IMR-90 (cell line): Measurements from ENCODE around the gene TMEM131L. TPM values are rescaled to one million over a fixed set of nuclear protein-coding genes. Genes with fewer than 3 reads are reported as not detected.
A peak's percentile ranks its signal among the peaks of the same experiment; 100 is the strongest.

Experiments used
- ATAC-seq: fragments of 200-7000 bp; cut with Tn5 transposase; 2 replicates; pipeline ENCODE4 v1.9.1; 2020; ENCODE audit warnings: low read depth, mild to moderate bottlenecking, moderate library complexity
- BruUV-seq: library from RNA; stranded (reverse); fragments of 400-500 nt; replicated peaks from 2 replicates; lab custom pipeline; 2021; lab: Mats Ljungman, UMichigan
- CTCF ChIA-PET: fragments of 300-600 bp; formaldehyde crosslinking; extraction: SDS; loops from one replicate; lab custom pipeline; 2021; ENCODE audit warnings: antibody characterized with exemption; lab: Yijun Ruan, JAX
- POLR2A ChIA-PET: fragments of 300-600 bp; sonication (Branson Sonifier 250); formaldehyde crosslinking; loops from one replicate; lab custom pipeline; 2022; ENCODE audit warnings: antibody characterized with exemption; ENCODE audit not compliant: unreplicated experiment; lab: Charles Lee
- DNase-seq: peaks from one replicate; pipeline ENCODE4 v3.0.0; 2013
- H2AFZ ChIP-seq: replicated peaks from 2 replicates; pipeline ENCODE3; 2013; ENCODE audit warnings: low read length, mild to moderate bottlenecking; ENCODE audit not compliant: poor library complexity
- H2AK5ac ChIP-seq: 2 replicates; pipeline ENCODE4 v1.6.1; 2013; ENCODE audit warnings: low read depth, low read length, inconsistent platforms
- H2AK9ac ChIP-seq: replicated peaks from 2 replicates; pipeline ENCODE3; 2013; ENCODE audit warnings: mild to moderate bottlenecking, low read depth, low read length, moderate library complexity; ENCODE audit not compliant: poor library complexity
- H2BK120ac ChIP-seq: 2 replicates; pipeline ENCODE4 v1.6.1; 2013; ENCODE audit warnings: low read depth, low read length, inconsistent platforms
- H2BK15ac ChIP-seq: 3 replicates; pipeline ENCODE4 v1.6.1; 2013; ENCODE audit warnings: low read depth, low read length, inconsistent platforms
- H2BK20ac ChIP-seq: 2 replicates; pipeline ENCODE4 v1.6.1; 2013; ENCODE audit warnings: low read depth, mild to moderate bottlenecking, inconsistent platforms, low read length, moderate library complexity
- H2BK5ac ChIP-seq: 2 replicates; pipeline ENCODE4 v1.6.1; 2013; ENCODE audit warnings: mild to moderate bottlenecking, low read depth, low read length, inconsistent platforms; ENCODE audit not compliant: poor library complexity, severe bottlenecking
- H3K14ac ChIP-seq: replicated peaks from 2 replicates; pipeline ENCODE4 v1.6.1; 2013; ENCODE audit warnings: low read depth, low read length, inconsistent platforms
- H3K18ac ChIP-seq: 2 replicates; pipeline ENCODE4 v1.6.1; 2013; ENCODE audit warnings: low read depth, low read length, control low read depth
- H3K23ac ChIP-seq: 2 replicates; pipeline ENCODE4 v1.6.1; 2013; ENCODE audit warnings: low read depth, low read length, inconsistent platforms
- H3K27ac ChIP-seq: 2 replicates; pipeline ENCODE4 v1.5.1; 2013; ENCODE audit warnings: mild to moderate bottlenecking, control low read depth, low read length; ENCODE audit not compliant: insufficient read depth
- H3K27me3 ChIP-seq: 2 replicates; pipeline ENCODE4 v1.6.1; 2013; ENCODE audit warnings: low read length; ENCODE audit not compliant: control insufficient read depth, insufficient read depth
- H3K36me3 ChIP-seq: 2 replicates; pipeline ENCODE4 v1.6.1; 2013; ENCODE audit warnings: low read length, mixed read lengths; ENCODE audit not compliant: control insufficient read depth, insufficient read depth
- H3K4ac ChIP-seq: 2 replicates; pipeline ENCODE4 v1.6.1; 2013; ENCODE audit warnings: low read depth, low read length, inconsistent platforms
- H3K4me1 ChIP-seq: 2 replicates; pipeline ENCODE4 v1.6.1; 2013; ENCODE audit warnings: low read length, mixed read lengths; ENCODE audit not compliant: control insufficient read depth, insufficient read depth
- H3K4me2 ChIP-seq: 2 replicates; pipeline ENCODE4 v1.6.1; 2013; ENCODE audit warnings: low read depth, mild to moderate bottlenecking, control low read depth, low read length, moderate library complexity
- H3K4me3 ChIP-seq: 2 replicates; pipeline ENCODE4 v1.5.1; 2013; ENCODE audit warnings: low read depth, mild to moderate bottlenecking, control low read depth, low read length, moderate library complexity; ENCODE audit not compliant: insufficient read depth
- H3K56ac ChIP-seq: 2 replicates; pipeline ENCODE4 v1.6.1; 2013; ENCODE audit warnings: low read length, inconsistent platforms; ENCODE audit not compliant: insufficient read depth; ENCODE audit errors: extremely low read depth
- H3K79me1 ChIP-seq, 2 experiments: 2 replicates each; pipeline ENCODE4 v1.6.1; 2013; ENCODE audit warnings: low read length in 2 of 2, inconsistent platforms in 1 of 2, low read depth in 1 of 2
- H3K9ac ChIP-seq: 2 replicates; pipeline ENCODE4 v1.6.1; 2013; ENCODE audit warnings: low read depth, low read length, control low read depth
- H3K9me1 ChIP-seq: 2 replicates; pipeline ENCODE4 v1.6.1; 2013; ENCODE audit warnings: low read length, inconsistent platforms; ENCODE audit not compliant: insufficient read depth
- H3K9me3 ChIP-seq: 2 replicates; pipeline ENCODE4 v1.6.1; 2013; ENCODE audit warnings: low read length; ENCODE audit not compliant: control insufficient read depth, insufficient read depth
- H4K20me1 ChIP-seq: 2 replicates; pipeline ENCODE4 v1.6.1; 2013; ENCODE audit warnings: low read length, inconsistent platforms; ENCODE audit not compliant: insufficient read depth
- H4K5ac ChIP-seq: 2 replicates; pipeline ENCODE4 v1.6.1; 2013; ENCODE audit warnings: mild to moderate bottlenecking, low read depth, low read length, control low read depth
- H4K8ac ChIP-seq, 2 experiments: 2 replicates each; pipeline ENCODE4 v1.6.1; 2013; ENCODE audit warnings: low read depth in 2 of 2, low read length in 2 of 2, control low read depth in 1 of 2, inconsistent platforms in 1 of 2
- H4K91ac ChIP-seq: 2 replicates; pipeline ENCODE4 v1.6.1; 2013; ENCODE audit warnings: low read depth, low read length, inconsistent platforms; ENCODE audit not compliant: insufficient read depth
- CHD1 ChIP-seq: IDR thresholded peaks from 2 replicates; pipeline ENCODE4 v1.6.1; 2012; ENCODE audit warnings: low read depth, low read length, improper control_type of control experiment
- FOS ChIP-seq: fragments of 150-350 bp; IDR thresholded peaks from 2 replicates; pipeline ENCODE4 v1.6.1; 2016; ENCODE audit warnings: low read depth, low read length
- POLR2A ChIP-seq: IDR thresholded peaks from 2 replicates; pipeline ENCODE4 v1.6.1; 2012; ENCODE audit warnings: mild to moderate bottlenecking, low read depth, low read length
- WGBS, 2 experiments: methylation state at CpG; one replicate each; pipeline versions ENCODE4 v1.1.5 to v1.1.7; 2013; ENCODE audit warnings: missing lambda C conversion rate in 2 of 2; ENCODE audit not compliant: insufficient read length in 1 of 2; ENCODE audit errors: extremely low coverage in 2 of 2; 5-methylcytosine and 5-hydroxymethylcytosine counted together
- dilution Hi-C: fragments of 300-500 bp; cut with HindIII; formaldehyde crosslinking; loops from one replicate; pipeline ENCODE4 v1.14.3; 2018; ENCODE audit warnings: low sequenced_read_pairs; ENCODE audit not compliant: unreplicated experiment
- in situ Hi-C: fragments of 300-500 bp; cut with MboI; formaldehyde crosslinking; loops from 3 replicates; pipeline ENCODE4 v1.14.3; 2019; ENCODE audit warnings: low sequenced_read_pairs, inconsistent platforms, mixed read lengths
- intact Hi-C: fragments of 100-400 bp; cut with micrococcal nuclease; formaldehyde crosslinking; loops from 2 replicates; pipeline ENCODE4 v1.10.0; 2022
- polyA plus RNA-seq, 3 experiments: library from polyadenylated mRNA; depleted of rRNA; stranded (reverse); fragments of >200 nt; gene quantifications; 2 replicates each; pipeline ENCODE4 v1.2.3, GENCODE V29; 2012; ENCODE audit warnings: low replicate concordance in 1 of 3
- total RNA-seq: library from RNA; depleted of rRNA; stranded (reverse); fragments of >200 nt; gene quantifications from 2 replicates; pipeline ENCODE4 v1.2.3, GENCODE V29; 2012

TMEM131L gene
- total and polyA plus RNA-seq, 2 of the 4 experiments (the other 2 are of a cell fraction), result 8.4 to 23.8 TPM

- in situ Hi-C loops (no loop called here), intact Hi-C loops (no loop called here)
- BruUV-seq, result no TSS peak
Observed at GRCh38 chr4:153676984-153677383, 210.8 kb downstream of the TMEM131L start.

More at GRCh38 chr4:153676984-153677383, 210.8 kb downstream of the TMEM131L start:
- Histone ChIP-seq H3K14ac (no peak overlapping the region), H3K79me1 (no peaks in the 10 kb centered on the region), H3K23ac (no peak overlapping the region), H4K20me1 (no peaks in the 10 kb centered on the region), H2AK5ac (no peak overlapping the region), H3K4ac (no peak overlapping the region), H3K9me3 (no peaks in the 10 kb centered on the region), H3K36me3 (no peaks in the 10 kb centered on the region), H3K27me3 (peaks cover 5% of the 10 kb centered on the region; the same call in 1 of the 2 replicates), H2AK9ac (no peak overlapping the region), H3K4me2 (no peak overlapping the region), H4K91ac (no peak overlapping the region), H4K5ac (no peak overlapping the region), H4K8ac (no peak overlapping the region), H2AFZ (no peak overlapping the region), H3K18ac (no peak overlapping the region), H3K4me1 (peaks cover 2% of the 10 kb centered on the region; the same call in 1 of the 2 replicates), H3K4me3 (no peak overlapping the region), H2BK5ac (no peak overlapping the region), H2BK15ac (no peak overlapping the region), H2BK20ac (no peak overlapping the region), H3K27ac (no peak overlapping the region), H3K9ac (no peak overlapping the region), H3K56ac (no peak overlapping the region), H2BK120ac (no peak overlapping the region), H3K9me1 (no peaks in the 10 kb centered on the region)
- POLR2A ChIA-PET, result no interaction called here
- peak; percentile 63 for DNase-seq
- TF ChIP-seq POLR2A, result no peak
- TF ChIP-seq CHD1, result no peak
- TF ChIP-seq FOS, result peak; percentile 12; the same call in 1 of the 2 replicates
- dilution Hi-C loops, result no loop called here
- CTCF ChIA-PET, result no interaction called here
- no CpG with 5 or more reads among the region's 1 CpG for WGBS, 2 experiments
- peak; percentile 79 for ATAC-seq
